ENCODE results near the gene CSAG3.
"Not testable (repeated sequence)": the region's sequence is repeated elsewhere in the genome, so short reads cannot be mapped to it uniquely, and the experiment has no call there.

Gene CSAG3

DNA sequence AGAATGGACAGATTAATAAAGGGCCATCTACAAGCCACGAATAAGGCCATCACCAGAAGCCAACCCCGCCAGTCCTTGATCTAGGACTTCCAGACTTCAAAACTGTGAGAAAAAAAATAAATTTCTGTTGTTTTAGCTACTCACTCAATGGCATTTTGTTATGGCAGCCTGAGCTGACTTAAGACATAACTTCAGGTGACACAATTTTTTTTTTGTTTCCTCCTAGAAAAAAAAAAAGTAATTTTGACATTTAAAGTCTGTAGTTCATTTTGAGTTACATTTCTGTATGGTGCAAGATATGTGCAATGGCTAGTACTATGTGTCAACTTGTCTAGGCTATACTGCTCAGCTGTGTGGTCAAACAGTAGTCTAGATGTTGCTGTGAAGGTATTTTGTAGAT is at the start of gene CSAG3:
Gene CSAG3, plus strand, starts transcription at position 301 of the 400 bp plus-strand sequence.
- DNase-seq = not testable (repeated sequence)

DNA sequence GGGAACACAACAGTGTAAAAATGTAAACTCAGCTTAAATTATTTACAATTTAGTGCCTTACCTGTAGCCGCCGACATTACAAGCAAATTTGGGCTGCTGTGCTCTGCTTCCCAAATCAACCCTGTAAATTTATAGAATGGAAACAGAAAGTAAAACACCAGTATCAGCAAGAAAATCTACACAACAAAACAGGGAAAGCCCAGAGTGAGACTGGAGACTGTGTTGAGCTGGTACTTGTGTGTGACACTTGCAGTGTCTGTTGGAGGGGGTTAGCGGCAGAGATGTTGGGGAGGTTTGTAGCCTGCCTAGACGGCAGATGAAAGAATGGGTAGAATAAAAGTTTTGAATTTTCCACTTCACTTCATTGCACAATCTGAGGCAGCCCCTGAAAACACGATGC is 45.8 kb upstream of the CSAG3 start:
- not testable (repeated sequence) for DNase-seq

DNA sequence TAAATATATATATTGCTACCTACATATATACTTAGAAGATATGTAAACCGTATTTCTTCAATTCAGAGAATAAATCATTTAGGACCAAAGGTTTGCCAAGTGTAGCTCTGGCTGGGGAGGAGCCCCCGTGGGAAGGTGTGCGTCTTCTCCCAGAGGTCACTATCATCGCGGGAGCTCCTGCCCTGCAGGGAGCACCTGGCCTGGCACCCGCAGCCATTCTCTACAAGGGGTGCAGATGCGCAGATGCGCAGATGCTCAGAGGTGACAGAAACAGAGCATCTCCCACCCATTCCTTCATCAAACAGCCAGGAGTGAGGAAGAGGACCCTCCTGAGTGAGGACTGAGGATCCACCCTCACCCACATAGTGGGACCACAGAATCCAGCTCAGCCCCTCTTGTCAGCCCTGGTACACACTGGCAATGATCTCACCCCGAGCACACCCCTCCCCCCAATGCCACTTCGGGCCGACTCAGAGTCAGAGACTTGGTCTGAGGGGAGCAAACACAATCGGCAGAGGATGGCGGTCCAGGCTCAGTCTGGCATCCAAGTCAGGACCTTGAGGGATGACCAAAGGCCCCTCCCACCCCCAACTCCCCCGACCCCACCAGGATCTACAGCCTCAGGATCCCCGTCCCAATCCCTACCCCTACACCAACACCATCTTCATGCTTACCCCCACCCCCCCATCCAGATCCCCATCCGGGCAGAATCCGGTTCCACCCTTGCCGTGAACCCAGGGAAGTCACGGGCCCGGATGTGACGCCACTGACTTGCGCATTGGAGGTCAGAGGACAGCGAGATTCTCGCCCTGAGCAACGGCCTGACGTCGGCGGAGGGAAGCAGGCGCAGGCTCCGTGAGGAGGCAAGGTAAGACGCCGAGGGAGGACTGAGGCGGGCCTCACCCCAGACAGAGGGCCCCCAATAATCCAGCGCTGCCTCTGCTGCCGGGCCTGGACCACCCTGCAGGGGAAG is 44.9 kb upstream of the CSAG3 start, which contains the start of gene MAGEA2B:
Gene MAGEA2B, plus strand, starts transcription at position 814 of the 973 bp plus-strand sequence. CDS start 2,479 bp downstream, outside the sequence.
- not testable (repeated sequence) for DNase-seq

DNA sequence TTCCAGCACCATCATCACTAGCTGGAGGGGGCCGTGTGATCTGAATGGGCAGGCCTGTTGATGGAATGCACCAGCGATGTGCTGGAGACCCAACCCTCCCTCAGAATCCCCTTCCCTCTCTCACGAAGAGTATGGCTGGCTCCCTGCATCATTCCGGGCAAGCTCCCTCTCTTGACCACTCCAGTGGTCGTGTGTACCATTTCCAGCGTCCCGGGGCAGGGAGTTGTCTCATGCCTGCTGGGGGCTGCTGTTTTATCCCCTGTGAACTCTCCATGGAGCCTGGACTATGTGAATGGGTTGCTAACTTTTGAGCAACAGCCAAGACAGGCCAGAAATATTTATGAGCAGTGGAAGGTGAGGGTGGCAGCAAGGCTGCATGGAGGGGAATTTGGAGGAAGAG is 33.6 kb upstream of the CSAG3 start:
- no peak for DNase-seq

DNA sequence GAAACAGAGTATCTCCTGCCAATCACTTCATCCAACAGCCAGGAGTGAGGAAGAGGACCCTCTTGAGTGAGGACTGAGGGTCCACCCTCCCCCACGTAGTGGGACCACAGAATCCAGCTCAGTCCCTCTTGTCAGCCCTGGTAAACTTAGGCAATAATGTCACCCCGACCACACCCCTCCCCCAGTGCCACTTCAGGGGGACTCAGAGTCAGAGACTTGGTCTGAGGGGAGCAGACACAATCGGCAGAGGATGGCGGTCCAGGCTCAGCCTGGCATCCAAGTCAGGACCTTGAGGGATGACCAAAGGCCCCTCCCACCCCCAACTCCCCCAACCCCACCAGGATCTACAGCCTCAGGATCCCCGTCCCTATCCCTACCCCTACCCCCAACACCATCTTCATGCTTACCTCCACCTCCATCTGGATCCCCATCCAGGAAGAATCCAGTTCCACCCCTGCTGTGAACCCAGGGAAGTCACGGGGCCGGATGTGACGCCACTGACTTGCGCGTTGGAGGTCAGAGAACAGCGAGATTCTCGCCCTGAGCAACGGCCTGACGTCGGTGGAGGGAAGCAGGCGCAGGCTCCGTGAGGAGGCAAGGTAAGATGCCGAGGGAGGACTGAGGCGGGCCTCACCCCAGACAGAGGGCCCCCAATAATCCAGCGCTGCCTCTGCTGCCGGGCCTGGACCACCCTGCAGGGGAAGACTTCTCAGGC is 25.6 kb upstream of the CSAG3 start, which contains the start of the genes CSAG1 and MAGEA12:
Gene CSAG1, minus strand, starts transcription at position 461 of the 715 bp plus-strand sequence. CDS start 1,261 bp downstream, outside the sequence.
Gene MAGEA12, plus strand, starts transcription at position 497 of the 715 bp plus-strand sequence. CDS start 2,405 bp downstream, outside the sequence.
- no peak for DNase-seq

DNA sequence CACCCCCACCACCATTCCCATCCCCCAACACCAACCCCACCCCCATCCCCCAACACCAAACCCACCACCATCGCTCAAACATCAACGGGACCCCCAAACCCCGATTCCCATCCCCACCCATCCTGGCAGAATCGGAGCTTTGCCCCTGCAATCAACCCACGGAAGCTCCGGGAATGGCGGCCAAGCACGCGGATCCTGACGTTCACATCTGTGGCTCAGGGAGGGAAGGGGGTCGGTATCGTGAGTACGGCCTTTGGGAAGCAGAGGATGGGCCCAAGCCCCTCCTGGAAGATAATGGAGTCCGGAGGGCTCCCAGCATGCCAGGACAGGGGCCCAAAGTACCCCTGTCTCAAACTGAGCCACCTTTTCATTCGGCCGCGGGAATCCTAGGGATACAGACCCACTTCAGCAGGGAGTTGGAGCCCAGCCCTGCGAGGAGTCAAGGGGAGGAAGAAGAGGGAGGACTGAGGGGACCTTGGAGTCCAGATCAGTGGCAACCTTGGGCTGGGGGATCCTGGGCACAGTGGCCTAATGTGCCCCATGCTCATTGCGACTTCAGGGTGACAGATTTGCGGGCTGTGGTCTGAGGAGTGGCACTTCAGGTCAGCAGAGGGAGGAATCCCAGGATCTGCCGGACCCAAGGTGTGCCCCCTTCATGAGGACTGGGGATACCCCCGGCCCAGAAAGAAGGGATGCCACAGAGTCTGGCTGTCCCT is 24.7 kb upstream of the CSAG3 start:
- not testable (repeated sequence) for DNase-seq

DNA sequence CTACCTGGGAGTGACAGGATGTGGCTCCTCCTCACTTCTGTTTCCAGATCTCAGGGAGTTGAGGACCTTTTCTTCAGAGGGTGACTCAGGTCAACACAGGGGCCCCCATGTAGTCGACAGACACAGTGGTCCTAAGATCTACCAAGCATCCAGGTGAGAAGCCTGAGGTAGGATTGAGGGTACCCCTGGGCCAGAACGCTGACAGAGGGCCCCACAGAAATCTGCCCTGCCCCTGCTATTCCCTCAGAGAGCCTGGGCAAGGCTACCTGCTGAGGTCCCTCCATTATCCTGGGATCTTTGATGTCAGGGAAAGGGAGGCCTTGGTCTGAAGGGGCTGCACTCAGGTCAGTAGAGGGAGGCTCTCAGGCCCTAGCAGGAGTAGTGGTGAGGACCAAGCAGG is 23.9 kb upstream of the CSAG3 start:
- DNase-seq = no peak

DNA sequence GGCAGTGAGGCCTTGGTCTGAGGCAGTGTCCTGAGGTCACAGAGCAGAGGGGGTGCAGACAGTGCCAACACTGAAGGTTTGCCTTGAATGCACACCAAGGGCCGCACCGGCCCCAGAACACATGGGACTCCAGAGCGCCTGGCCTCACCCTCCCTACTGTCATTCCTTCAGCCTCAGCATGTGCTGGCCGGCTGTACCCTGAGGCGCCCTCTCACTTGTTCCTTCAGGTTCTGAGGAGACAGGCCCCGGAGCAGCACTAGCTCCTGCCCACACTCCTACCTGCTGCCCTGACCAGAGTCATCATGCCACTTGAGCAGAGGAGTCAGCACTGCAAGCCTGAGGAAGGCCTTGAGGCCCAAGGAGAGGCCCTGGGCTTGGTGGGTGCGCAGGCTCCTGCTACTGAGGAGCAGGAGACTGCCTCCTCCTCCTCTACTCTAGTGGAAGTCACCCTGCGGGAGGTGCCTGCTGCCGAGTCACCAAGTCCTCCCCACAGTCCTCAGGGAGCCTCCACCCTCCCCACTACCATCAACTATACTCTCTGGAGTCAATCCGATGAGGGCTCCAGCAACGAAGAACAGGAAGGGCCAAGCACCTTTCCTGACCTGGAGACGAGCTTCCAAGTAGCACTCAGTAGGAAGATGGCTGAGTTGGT is 23.0 kb upstream of the CSAG3 start:
- DNase-seq = no peak

DNA sequence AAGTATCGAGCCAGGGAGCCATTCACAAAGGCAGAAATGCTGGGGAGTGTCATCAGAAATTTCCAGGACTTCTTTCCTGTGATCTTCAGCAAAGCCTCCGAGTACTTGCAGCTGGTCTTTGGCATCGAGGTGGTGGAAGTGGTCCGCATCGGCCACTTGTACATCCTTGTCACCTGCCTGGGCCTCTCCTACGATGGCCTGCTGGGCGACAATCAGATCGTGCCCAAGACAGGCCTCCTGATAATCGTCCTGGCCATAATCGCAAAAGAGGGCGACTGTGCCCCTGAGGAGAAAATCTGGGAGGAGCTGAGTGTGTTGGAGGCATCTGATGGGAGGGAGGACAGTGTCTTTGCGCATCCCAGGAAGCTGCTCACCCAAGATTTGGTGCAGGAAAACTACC is 22.5 kb upstream of the CSAG3 start:
- not testable (repeated sequence) for DNase-seq

DNA sequence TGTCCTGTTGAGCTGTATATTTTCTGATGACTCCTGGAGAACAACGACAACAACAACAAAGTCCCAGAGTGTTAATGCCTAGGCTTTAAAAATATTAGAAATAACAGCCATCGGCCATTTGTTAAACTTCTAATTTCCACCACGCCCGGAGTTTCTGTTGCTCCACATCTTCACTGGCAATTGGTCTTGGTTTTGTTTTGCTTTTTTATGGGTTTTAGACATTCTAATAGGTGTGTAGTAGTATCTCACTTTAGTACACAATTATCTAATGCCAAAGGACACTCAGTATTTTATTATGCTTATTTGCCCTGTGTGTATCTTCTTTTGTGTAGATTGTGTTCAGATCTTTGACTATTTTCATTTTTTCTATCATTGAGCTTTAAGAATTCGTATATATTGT is 20.5 kb upstream of the CSAG3 start:
- no peak for DNase-seq

DNA sequence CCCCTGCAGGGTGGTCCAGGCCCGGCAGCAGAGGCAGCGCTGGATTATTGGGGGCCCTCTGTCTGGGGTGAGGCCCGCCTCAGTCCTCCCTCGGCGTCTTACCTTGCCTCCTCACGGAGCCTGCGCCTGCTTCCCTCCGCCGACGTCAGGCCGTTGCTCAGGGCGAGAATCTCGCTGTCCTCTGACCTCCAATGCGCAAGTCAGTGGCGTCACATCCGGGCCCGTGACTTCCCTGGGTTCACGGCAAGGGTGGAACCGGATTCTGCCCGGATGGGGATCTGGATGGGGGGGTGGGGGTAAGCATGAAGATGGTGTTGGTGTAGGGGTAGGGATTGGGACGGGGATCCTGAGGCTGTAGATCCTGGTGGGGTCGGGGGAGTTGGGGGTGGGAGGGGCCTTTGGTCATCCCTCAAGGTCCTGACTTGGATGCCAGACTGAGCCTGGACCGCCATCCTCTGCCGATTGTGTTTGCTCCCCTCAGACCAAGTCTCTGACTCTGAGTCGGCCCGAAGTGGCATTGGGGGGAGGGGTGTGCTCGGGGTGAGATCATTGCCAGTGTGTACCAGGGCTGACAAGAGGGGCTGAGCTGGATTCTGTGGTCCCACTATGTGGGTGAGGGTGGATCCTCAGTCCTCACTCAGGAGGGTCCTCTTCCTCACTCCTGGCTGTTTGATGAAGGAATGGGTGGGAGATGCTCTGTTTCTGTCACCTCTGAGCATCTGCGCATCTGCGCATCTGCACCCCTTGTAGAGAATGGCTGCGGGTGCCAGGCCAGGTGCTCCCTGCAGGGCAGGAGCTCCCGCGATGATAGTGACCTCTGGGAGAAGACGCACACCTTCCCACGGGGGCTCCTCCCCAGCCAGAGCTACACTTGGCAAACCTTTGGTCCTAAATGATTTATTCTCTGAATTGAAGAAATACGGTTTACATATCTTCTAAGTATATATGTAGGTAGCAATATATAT is 5.0 kb upstream of the CSAG3 start, which contains the start of gene MAGEA2:
Gene MAGEA2, minus strand, starts transcription at position 157 of the 965 bp plus-strand sequence. CDS start 2,479 bp downstream, outside the sequence.
- DNase-seq = not testable (repeated sequence)

DNA sequence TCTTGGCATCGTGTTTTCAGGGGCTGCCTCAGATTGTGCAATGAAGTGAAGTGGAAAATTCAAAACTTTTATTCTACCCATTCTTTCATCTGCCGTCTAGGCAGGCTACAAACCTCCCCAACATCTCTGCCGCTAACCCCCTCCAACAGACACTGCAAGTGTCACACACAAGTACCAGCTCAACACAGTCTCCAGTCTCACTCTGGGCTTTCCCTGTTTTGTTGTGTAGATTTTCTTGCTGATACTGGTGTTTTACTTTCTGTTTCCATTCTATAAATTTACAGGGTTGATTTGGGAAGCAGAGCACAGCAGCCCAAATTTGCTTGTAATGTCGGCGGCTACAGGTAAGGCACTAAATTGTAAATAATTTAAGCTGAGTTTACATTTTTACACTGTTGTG is 4.1 kb upstream of the CSAG3 start:
- not testable (repeated sequence) for DNase-seq

DNA sequence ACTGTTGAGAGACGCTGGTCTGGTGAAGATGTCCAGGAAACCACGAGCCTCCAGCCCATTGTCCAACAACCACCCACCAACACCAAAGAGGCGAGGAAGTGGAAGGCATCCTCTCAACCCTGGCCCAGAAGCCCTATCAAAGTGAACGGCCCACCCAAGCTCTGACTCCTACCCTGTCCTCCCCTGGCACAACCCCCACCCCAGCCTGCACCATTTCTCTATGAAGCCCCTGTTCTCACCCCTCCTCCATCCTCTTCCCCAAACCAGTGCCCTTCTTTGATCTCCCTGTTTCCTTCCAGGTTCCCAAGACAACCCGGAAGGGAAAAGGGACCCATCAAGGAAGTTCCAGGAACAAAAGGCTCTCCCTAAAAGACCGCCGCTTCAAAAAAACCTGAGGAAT is 526 bp downstream of the CSAG3 start:
- DNase-seq = not testable (repeated sequence)

DNA sequence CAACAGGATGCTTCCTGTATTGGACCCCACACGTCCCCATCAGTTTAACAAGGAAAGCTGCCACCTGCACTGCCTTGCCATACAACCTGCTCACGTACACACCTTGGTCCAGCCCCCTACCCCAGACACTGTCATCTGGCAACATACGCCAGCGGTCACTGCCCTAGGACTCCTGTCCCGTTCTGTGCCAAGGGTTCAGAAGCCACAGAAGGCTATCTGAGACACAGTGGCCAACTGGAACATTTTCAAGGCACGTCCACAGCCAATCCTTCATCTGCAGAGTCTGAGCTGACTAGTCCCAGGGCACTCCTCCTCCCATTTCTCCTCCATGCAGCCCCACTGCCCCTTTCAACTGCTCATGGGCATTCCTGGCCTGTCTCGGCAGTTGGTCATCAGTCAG is 2.6 kb downstream of the CSAG3 start:
- not testable (repeated sequence) for DNase-seq

DNA sequence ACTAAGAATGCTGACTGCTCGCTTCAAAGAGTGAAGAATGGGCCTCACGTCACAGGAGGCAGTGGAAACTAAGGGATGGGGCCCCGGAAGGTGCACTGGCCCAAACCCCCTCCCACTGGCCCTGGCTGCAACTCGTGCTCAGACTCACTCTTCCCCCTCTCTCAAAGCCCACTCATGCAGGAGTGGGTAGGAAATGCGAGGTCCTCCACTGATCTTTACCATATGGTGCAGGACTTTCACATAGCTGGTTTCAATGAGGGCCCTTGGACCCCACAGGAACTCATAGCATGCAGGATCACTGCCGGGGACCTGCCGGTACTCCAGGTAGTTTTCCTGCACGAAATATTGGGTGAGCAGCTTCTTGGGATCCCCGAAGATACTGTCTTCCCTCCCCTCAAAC is 7.5 kb downstream of the CSAG3 start:
- DNase-seq = not testable (repeated sequence)

DNA sequence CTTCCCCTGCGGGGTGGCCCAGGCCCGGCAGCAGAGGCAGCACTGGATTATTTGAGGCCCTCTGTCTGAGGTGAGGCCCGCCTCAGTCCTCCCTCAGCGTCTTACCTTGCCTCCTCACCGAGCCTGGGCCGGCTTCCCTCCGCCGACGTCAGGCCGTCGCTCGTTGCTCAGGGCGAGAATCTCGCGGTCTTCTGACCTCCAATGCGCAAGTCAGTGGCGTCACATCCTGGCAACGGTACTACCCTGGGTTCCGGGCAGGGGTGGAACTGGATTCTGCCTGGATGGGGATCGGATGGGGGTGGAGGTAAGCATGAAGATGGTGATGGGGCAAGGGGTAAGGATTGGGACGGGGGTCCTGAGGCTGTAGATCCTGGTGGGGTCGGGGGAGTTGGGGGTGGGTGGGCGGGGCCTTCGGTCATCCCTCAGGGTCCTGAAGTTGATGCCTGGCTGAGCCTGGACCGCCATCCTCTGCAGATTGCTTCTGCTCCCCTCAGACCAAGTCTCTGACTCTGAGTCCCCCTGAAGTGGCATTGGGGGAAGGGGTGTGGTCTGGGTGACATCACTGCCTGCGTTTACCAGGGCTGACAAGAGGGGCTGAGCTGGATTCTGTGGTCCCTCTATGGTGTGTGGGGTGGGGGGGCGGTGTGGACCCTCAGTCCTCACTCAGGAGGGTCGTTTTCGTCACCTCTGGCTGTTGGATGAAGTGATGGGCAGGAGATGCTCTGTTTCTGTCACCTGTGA is 10.7 kb downstream of the CSAG3 start, which contains the start of gene MAGEA6:
Gene MAGEA6, minus strand, starts transcription at position 141 of the 741 bp plus-strand sequence. CDS start 2,039 bp downstream, outside the sequence.
- not testable (repeated sequence) for DNase-seq

DNA sequence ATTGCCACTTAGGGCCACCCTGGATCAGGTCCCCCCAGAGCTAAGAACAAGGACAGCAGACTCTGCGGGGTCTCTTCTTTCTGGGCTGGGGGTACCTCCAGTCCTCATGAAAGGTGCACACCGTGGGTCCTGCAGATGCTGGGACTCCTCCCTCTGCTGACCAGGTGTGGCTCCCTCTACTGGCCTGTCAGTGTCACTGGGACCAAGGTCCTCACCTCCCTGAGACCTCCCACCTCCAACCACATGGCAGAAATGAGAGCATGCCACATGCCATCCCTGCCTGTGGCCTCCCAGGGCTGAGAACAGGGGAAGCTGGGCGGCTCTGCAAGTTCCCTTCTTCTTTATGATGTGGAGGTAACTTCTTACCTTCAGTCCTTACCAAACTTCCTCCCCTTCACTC is 28.0 kb downstream of the CSAG3 start:
- not testable (repeated sequence) for DNase-seq

DNA sequence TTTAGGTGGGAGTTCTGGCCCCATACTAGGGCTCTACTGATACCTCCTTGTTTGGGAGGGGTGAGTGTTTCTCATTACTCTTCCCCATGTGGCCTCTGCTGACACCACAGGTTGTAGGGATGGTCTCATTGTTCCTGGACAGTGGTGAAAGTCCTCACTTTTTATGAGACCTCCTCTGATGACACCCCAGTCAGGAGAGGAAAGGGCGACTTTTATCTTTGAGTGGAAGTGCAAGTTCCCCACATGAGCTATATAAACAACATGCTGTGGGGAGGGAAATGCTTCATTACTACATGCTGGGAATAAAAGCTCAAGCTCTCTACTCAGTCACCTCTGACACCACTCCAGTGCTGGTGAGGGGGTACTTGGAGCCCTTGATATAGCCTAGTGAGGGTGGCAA is 39.9 kb downstream of the CSAG3 start:
- DNase-seq = no peak

DNA sequence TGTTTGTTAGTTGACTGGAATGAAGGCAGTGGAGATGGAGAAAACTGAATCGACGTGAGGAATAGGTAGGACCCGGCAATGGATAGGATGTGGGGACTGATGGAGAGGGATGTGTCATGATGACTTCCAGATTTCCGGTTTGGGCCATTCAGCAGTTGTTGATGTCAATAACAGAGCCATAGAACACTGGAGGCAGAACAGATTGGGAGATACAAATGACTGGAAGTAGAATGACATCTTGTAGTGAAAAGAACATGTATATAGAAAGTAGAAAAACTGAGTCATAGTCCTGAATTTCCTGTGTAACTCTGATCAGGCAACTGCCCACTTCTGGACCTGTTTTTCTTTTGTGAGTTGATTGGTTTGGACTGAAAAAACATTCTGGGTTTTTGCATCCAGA is 47.0 kb downstream of the CSAG3 start:
- no peak for DNase-seq

Data from NCI-H226 (cell line).